Mucosa of rectum (tissue), 2 donors: ENCODE results near the gene TAF1C.

Source experiments
- H3K27ac ChIP-seq, 2 donors: one replicate each; pipeline ENCODE4 v1.7.0; 2013; ENCODE audit warnings: inconsistent platforms in 2 of 2, low read depth in 2 of 2, low read length in 2 of 2
- H3K27me3 ChIP-seq, 2 donors: one replicate each; pipeline ENCODE4 v1.7.0; 2013; ENCODE audit warnings: low read length in 2 of 2; ENCODE audit not compliant: control insufficient read depth in 2 of 2, insufficient read depth in 2 of 2
- H3K36me3 ChIP-seq, 2 donors: one replicate each; pipeline ENCODE4 v1.7.0; 2013; ENCODE audit warnings: low read length in 2 of 2; ENCODE audit not compliant: control insufficient read depth in 2 of 2, insufficient read depth in 2 of 2
- H3K4me1 ChIP-seq, 2 donors: one replicate each; pipeline ENCODE4 v1.7.0; 2013; ENCODE audit warnings: low read length in 2 of 2, mild to moderate bottlenecking in 1 of 2; ENCODE audit not compliant: control insufficient read depth in 2 of 2, insufficient read depth in 2 of 2
- H3K4me3 ChIP-seq, 2 donors: one replicate each; pipeline ENCODE4 v1.7.0; 2013; ENCODE audit warnings: low read length in 2 of 2
- H3K9ac ChIP-seq, 2 donors: one replicate each; pipeline ENCODE4 v1.7.0; 2013; ENCODE audit warnings: low read length in 2 of 2, low read depth in 1 of 2, mild to moderate bottlenecking in 1 of 2
- H3K9me3 ChIP-seq, 2 donors: one replicate each; pipeline ENCODE4 v1.7.0; 2013; ENCODE audit warnings: low read length in 2 of 2; ENCODE audit not compliant: control insufficient read depth in 2 of 2
- donor health status: healthy.
- donor health status: Normal muscosa, but diverticular disease.

TAF1C gene

DNA sequence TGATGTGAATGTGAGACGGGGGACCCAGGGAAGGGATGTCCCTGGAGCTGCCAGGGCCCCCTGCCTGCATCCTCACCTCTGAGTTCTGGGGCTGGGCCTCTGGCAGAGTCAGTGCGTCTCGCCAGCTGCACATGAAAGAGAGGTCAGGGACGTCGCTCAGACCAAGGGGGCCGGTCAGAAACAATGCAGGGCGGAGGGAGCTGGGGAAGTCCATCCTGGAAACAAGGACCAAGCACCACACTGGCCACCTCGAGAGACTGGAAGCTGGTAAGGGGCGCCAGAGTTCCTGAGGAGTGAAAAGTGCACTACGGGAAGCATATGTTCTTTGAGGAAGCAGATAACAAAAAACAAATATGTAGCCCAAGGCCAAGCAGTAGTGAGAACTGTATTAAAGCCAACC lies 2.1 kb downstream of the TAF1C start:
- Histone ChIP-seq H3K4me1 (peaks cover 6% of the 10 kb centered on the region in 2 donors), H3K27ac (no peak overlapping the region), H3K27me3 (no peaks in the 10 kb centered on the region), H3K36me3 (peaks cover 26 to 34% of the 10 kb centered on the region in 2 donors), H3K9me3 (no peaks in the 10 kb centered on the region), H3K9ac (no peak overlapping the region), H3K4me3 (no peak overlapping the region)

- H3K36me3 ChIP-seq, result peaks cover 31 to 38% of the 10 kb centered on the region in 2 donors
- H3K27me3 ChIP-seq, result no peaks in the 10 kb centered on the region
- H3K4me1 ChIP-seq, result peaks cover 6% of the 10 kb centered on the region in 2 donors
- H3K4me3 ChIP-seq, result no peak overlapping the region
- H3K9me3 ChIP-seq, result no peaks in the 10 kb centered on the region
- no peak overlapping the region for H3K27ac ChIP-seq
- H3K9ac ChIP-seq, result peak overlapping the region in 1 of 2 donors; percentile 24
Measured at GRCh38 chr16:84183911-84184591, 2.8 kb downstream of the TAF1C start.

DNA sequence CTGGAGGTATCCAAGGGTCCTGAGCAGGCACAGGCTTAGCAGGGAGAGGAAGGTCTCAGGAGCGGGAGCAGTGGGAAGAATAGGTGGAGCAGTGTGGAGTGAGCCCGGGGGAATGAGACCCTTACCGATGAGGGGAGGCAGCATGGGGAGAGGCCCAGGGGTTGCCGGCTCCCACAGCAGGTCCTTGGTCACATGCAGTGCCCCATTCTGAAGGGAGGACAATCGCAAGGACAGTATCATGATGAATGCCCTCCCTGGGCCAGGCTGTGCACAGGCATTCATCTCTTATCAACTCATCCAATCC lies 3.3 kb downstream of the TAF1C start:
- no peak overlapping the region for H3K27ac ChIP-seq
- H3K4me1 ChIP-seq, result peaks cover 6% of the 10 kb centered on the region in 2 donors
- no peaks in the 10 kb centered on the region for H3K27me3 ChIP-seq
- H3K9ac ChIP-seq, result no peak overlapping the region
- peaks cover 31 to 41% of the 10 kb centered on the region in 2 donors for H3K36me3 ChIP-seq
- no peak overlapping the region for H3K4me3 ChIP-seq
- H3K9me3 ChIP-seq, result no peaks in the 10 kb centered on the region

DNA sequence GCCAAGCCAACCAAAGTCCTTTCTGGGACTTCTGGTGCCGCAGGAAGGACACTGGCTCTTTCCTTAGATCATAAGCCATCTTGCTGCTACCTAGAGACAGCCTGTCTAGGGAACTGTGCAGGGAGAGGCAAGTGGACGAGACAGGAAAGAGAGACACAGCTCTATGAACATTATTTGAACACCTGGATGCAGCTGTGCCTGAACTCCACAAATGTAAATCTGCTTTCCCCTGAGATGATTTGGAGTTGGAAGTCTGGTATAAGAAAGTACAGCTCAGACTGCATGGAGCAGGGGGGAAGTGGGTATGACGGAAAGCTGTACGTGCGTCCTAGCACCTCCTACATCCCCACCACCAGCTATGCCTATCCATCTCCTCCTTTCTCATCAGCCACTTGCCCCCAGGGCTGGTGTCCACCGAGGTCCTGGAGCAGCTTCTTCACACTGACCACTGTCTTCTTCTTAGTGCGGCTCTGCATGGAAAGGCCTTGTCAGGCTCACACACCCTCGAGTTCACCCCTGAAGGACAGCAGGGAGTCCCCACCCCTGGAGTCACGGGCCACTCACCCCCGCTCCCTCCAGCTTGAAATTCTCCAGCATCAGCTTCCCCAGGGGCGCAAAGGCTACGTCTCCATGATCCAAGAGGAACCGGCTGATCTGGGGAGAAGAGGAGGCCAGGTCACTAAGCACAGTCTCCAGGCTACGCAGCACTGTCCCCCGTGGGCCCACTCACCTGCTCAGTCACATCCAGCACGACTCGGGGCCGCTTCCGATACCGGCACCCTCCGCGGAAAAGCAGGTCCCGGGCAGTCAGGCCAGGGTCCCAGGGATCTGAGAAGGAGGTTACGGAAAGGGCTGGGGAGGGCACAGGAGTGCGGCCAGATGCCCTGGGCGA lies 3.9 kb downstream of the TAF1C start:
- Histone ChIP-seq H3K36me3 (peaks cover 37 to 46% of the 10 kb centered on the region in 2 donors), H3K27ac (no peak overlapping the region), H3K4me3 (no peak overlapping the region), H3K27me3 (no peaks in the 10 kb centered on the region), H3K9me3 (no peaks in the 10 kb centered on the region), H3K9ac (no peak overlapping the region), H3K4me1 (peaks cover 6% of the 10 kb centered on the region in 2 donors)

- Histone ChIP-seq H3K4me3 (no peak overlapping the region), H3K36me3 (peaks cover 37 to 46% of the 10 kb centered on the region in 2 donors), H3K27ac (no peak overlapping the region), H3K9me3 (no peaks in the 10 kb centered on the region), H3K27me3 (no peaks in the 10 kb centered on the region), H3K9ac (no peak overlapping the region), H3K4me1 (peaks cover 9 to 10% of the 10 kb centered on the region in 2 donors)
Measured at GRCh38 chr16:84182104-84182503, 4.8 kb downstream of the TAF1C start.

GRCh38 chr16:84181144-84181915 lies 5.5 kb downstream of the TAF1C start:
- H3K27me3 ChIP-seq, result no peaks in the 10 kb centered on the region
- H3K9ac ChIP-seq, result no peak overlapping the region
- no peak overlapping the region for H3K27ac ChIP-seq
- no peaks in the 10 kb centered on the region for H3K9me3 ChIP-seq
- peaks cover 37 to 46% of the 10 kb centered on the region in 2 donors for H3K36me3 ChIP-seq
- H3K4me1 ChIP-seq, result peaks cover 12 to 18% of the 10 kb centered on the region in 2 donors
- H3K4me3 ChIP-seq, result no peak overlapping the region

GRCh38 chr16:84180519-84181140 lies 6.2 kb downstream of the TAF1C start:
- H3K9ac ChIP-seq, result no peak overlapping the region
- no peaks in the 10 kb centered on the region for H3K27me3 ChIP-seq
- H3K27ac ChIP-seq, result no peak overlapping the region
- H3K36me3 ChIP-seq, result peaks cover 37 to 46% of the 10 kb centered on the region in 2 donors
- H3K9me3 ChIP-seq, result no peaks in the 10 kb centered on the region
- H3K4me3 ChIP-seq, result no peak overlapping the region
- H3K4me1 ChIP-seq, result peaks cover 13 to 15% of the 10 kb centered on the region in 2 donors

GRCh38 chr16:84179612-84180320 lies 7.1 kb downstream of the TAF1C start:
- peaks cover 13 to 20% of the 10 kb centered on the region in 2 donors for H3K4me1 ChIP-seq

GRCh38 chr16:84178892-84179611 lies 7.8 kb downstream of the TAF1C start:
- Histone ChIP-seq H3K4me1 (peaks cover 13 to 20% of the 10 kb centered on the region in 2 donors), H3K9ac (no peak overlapping the region), H3K36me3 (peaks cover 37 to 41% of the 10 kb centered on the region in 2 donors), H3K9me3 (no peaks in the 10 kb centered on the region), H3K27me3 (no peaks in the 10 kb centered on the region), H3K4me3 (no peak overlapping the region), H3K27ac (no peak overlapping the region)

More at GRCh38 chr16:84179612-84180320, 7.1 kb downstream of the TAF1C start:
- no peak overlapping the region for H3K9ac ChIP-seq
- H3K4me3 ChIP-seq, result no peak overlapping the region
- no peaks in the 10 kb centered on the region for H3K9me3 ChIP-seq
- H3K27ac ChIP-seq, result no peak overlapping the region
- no peaks in the 10 kb centered on the region for H3K27me3 ChIP-seq
- peaks cover 37 to 46% of the 10 kb centered on the region in 2 donors for H3K36me3 ChIP-seq
